Measurements from ENCODE around the gene DPP6.
"Not testable (repeated sequence)": the region's sequence is repeated elsewhere in the genome, so short reads cannot be mapped to it uniquely, and the experiment has no call there.

DPP6 gene

DNA sequence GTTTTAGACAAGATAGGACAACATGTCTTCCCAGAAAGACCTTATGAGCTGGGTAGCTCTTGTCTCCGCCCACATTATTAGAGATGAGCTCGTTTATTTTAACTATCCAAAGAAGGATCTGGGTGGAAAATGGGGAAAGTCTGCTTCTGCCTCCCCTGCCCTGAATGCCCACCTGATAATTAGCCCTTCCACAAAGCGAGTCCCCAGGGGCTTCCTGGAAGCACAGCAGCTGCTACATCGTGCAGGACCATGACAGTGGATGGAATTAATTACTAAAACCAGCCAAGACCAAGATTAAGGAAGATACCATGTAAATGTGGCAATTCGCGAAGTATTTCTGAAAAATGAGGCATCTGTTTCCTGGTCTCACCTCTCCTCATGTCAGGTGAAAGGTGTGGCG, 576.4 kb downstream of the DPP6 start:
- no peak for DNase-seq

DNA sequence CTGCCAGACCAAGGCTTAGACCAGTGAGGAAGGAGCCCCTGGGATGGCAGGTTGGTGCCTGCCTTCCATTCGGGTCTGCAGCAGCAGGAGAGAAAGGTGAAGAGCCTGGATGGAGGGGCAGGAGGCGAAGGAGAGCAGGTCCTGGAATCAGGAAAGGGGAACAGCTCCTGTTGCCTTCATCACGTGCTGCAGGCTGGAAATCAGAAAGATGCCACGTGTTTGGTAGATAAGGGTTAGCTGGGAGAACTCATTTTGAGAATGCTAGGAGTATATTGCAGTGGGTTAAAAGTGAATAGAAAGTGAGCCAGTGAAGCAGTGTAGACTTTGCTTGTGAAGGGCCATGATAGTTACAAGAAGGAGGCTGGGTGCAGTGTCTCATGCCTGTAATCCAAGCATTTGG, 579.0 kb downstream of the DPP6 start:
- DNase-seq: no peak

DNA sequence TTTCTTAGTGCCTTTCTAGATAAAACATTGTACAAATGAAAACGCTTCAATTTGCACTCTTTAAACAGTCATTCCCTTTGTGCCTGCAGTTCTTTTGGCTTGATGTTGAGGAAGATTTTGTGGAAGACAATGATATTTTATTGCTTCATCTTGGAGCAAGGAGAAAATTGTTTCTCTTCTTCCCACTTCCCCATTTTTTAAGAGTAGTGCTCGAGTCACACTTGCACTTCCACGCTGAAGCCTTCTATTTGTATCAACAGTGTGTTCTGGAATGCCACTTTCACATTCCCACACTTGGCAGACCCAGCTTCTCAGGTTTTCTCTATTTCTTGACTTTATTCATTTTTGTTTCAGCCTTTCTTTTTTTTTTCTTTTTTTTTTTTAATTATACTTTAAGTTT, 581.4 kb downstream of the DPP6 start:
- DNase-seq: no peak

DNA sequence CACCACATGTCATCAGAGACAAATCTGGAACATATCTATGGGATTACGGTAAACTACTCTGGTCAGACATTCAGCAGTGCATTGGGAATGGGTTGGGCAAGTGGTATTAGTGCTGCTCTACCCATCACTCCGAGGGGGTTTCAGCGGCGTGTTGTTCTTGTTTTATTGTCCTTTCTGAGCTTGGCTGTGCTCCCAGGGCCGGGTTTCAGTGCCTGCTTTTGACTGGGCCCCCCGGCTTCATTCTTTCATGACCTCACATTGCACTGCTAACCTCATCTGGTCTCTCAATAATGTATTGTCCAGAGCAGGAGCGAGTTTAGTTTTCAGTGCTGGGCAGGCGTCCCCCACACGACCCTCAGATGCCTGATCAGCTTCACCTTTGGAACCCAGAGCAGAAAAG, 586.1 kb downstream of the DPP6 start:
- DNase-seq: no peak

DNA sequence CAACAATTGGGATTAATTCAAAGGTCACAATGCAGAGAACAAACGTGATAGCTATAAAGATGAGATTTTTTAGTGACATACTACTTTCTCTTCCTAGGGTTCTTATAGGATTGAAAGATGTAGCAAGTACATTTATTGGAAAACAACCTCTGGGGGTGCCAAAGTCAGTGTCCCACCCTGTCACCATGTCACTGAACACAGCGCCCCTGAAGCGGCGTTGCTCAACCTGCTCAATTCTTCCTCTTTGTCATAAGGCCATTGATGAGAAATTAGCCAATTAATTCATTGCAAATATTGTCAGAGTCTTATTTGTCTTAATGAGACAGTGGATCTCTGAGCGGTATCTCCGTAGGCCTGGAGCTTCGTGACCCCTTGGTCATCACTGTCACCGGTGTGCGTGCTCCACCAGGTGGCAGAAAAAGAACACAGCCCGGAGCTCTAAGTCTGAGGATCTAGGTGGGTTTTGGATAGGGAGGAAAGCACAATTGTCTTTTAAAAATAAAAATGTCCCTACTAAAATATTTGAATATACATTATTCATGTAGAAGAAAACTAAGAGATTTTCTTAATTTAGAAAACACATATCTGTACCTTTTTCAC, 588.2 kb downstream of the DPP6 start:
- no peak for DNase-seq

DNA sequence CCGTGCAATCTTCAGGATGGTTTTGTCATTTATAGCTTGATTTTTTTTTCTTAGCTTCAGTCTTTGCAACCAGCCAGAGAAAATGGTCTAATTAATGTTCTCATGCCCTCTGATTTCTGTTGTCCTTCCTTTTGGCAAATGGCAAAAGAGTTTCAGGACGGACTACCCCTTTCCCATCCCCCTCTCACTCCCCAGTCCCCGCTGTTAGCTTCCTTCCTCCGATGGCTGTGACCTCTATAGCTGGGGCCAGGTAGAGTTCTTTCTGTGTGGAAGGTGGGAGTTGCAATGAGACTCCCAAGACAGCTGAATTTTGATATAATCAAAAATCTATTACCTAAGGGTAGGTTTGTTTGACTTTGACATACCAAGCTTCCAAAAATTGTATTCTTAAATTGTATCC, 588.7 kb downstream of the DPP6 start:
- no peak for DNase-seq

DNA sequence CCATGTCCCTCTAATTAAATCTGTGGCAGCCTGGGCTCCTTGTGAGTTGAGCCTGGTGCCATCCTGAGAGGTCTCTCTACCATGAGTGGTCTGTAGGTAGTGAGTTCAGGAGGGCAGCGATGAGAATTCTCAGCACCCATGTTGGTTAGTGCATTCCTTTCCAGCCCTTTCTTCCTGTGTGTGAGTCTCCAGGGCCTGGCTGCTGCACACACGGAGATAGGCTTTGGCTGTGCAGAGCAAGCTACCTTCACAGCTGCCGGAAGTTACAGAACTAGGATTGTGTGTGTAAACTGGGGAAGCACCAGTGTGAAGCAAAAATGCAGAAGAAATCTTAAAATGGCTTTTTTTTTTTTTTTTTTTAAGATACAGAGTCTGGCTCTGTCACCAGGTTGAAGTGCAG, 592.2 kb downstream of the DPP6 start:
- DNase-seq: no peak

DNA sequence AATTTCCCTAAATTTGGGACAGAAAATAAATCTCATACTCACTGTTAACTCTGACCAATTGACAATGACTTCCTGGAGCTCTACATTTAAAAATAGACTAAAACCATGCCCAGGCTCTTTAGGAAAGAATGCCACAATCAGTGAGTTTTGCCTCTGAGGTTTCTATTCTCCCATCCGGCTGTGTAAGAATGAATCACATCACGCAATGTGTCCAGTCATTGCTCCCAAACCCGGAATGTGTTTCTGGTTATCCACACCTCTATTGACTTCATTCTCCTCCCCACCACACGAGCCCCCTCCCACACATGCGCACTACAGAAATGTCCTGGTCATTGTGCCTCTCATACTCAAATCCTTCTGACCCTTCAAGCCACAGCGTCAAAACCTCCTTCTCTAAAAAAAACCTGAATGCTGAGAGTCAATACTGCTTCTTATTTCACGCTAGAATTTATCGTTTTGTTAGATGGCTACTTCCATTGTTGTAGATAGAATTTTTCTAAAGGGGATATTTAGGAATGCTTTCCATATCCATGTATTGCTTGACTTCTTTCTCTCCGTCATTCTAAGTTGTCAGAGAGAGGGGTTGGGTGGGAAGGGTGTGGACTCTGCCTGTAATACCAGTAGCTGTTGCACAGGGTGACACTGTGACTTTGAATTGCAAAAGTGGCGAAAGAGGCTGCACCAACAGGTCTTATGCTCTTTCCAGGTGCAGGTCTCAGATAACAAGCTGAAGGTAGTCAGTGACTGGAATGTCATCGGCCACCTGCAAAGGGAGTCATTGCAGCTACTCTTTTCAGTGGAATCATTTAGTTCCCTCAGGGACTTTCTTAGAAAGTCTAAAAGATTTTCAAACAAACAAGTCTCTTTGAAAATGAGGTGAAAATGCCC, 594.2 kb downstream of the DPP6 start:
- no peak for DNase-seq

DNA sequence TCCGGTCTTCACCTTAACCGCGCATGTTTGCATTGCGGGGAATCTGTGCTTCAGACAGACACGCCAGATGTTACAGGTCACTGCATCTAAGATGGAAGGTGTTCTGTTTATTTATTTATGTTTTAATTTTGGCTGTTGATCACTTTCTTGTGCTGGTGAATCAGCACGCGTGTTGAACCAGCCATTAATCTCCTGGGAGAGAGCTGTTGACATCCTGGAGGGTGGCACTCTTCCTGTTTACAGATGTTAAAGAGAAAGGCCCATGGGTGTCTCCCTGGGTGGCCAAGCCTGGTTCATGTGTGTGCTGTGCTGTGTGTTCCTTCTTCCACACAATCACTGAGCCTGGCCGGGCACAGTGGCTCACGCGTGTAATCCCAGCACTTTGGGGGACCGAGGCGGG, 595.4 kb downstream of the DPP6 start:
- DNase-seq: no peak

DNA sequence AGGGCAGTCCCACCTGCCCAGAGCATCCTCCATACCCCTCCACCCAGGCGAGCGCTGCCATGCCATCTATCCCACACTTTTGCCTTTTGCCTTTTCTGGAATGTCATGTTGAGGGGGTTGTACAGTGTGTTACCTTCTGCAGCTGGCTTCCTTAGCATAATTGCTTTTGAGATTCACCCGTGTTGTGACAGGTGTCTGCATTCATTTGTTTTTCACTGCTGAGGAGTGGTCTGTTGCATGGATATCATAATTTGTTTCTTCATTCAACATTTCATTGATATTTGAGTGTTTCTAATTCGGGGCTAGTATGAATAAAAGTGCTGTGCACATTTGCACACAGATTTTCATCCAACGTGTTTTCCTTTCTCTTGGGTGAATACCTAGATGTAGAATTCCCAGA, 596.8 kb downstream of the DPP6 start:
- DNase-seq: no peak

DNA sequence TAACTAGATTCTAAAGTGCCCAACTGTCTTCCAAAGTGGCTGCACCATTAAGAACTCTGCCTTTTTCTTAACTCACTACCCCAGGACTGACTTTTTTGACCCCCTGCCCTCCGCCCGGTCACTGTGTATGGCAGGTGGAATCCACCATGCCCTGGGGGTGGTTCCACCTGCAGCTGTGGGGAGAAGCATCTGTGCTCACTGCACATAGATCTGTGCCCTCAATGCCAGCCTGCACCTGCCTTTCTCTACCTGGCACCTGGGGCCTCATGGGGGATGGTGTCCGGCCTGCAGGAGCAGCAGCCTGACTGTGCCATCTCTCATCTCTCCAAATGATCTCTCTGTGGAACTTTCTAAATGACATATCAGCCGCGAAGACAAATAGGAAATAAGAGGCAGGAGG, 597.2 kb downstream of the DPP6 start:
- DNase-seq: no peak

DNA sequence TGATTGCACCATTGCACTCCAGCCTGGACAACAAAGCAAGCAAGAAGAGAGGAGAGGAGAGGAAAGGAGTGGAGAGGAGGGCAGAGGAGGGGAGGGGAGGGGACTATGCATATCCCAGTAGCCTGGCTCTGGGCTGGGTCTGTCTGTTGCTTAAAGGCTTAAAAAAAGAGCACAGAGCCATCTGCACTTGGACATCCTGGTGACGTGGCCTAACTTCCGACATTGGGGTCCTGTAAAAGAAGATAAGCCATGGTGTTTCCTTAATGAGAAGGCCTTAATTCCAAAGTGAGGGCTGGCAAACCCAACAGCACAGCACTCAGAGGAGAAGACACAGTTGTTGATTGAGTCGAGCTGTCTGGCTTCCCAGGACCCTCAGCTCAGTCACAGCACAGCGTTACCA, 598.1 kb downstream of the DPP6 start:
- DNase-seq: no peak

DNA sequence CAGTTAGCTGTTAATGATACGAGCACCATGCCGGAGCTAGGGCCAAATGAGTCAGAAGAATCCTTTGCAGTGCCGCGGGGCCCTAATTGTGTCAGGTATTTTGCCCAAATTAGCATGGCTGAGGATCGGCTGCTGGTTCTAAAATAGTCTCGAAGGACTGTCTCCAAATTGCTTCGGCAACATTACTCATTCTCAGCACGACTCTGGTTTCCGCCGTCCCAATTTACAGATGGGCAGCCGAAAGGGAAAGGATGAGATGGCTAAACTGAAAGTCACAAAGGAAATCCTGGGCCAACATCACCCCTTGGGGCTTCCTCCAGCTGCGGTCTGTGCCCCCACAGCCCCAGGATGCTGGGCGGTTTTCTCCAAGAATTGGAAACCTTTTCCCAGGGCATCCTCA, 599.3 kb downstream of the DPP6 start:
- no peak for DNase-seq

DNA sequence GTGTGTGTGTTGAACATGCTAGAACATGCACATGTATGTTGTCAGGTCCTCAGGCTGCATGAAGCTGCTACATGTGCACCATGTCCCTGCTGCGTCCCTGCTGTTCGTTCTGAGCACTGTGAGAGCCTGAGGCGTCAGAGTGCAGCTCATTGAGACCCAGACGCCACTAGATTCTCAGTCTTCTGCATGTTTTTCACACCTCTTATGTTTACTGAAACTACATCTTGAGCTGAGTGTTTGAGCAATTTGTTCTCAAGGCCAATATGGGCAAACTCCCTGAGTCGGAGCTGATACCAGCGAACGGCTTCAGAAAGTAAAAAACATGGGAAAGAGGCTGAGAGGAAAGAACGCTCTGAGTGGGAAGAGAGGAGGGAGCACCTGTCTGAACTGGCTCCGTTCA, 600.4 kb downstream of the DPP6 start:
- DNase-seq: no peak

DNA sequence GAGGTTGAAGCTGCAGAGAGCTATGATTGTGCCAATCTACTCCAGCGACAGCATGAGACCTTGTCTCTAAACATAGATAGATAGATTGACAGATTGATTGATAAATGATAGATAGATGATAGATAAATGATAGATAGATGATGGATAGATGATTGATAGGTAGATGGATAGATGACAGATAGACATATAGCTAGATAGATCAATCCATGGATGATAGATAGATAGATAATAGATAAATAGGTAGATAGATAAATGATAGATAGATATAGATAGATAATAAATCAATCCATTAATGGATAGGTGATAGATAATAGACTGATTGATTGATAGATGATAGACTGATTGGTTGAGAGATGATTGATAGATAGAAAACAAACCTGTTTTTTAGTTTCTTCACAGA, 601.1 kb downstream of the DPP6 start:
- DNase-seq: no peak

DNA sequence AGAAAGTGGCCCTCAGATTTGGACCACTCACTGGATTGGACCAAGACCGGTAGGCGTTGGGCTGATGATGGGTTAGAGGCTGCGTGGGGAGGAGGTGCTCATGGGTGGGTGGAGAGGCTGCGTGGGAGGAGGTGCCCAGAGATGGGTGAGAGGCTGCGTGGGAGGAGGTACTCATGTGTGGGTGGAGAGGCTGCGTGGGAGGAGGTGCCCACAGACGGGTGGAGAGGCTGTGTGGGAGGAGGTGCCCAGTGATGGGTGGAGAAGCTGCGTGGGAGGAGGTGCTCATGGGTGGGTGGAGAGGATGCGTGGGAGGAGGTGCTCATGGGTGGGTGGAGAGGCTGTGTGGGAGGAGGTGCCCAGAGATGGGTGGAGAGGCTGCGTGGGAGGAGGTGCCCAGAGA, 604.4 kb downstream of the DPP6 start:
- DNase-seq: no peak

DNA sequence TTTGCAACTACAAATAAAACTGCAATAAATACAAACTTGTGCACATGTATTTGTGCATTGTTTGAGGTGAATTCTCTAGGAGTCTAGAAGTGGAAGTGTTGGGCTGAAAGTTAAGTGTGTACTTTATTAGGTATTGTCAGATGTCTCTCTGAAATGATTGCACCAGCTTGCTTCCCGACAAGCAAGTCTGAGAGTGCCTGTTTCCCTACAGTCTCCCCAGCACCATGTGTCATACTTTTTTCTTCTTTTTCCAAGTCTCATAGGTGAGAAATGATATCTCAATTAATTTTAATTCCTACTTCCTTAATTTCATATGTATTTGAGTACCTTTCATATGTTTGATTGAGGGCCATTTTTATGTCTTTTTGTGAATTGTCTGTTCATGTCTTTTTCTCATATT, 614.6 kb downstream of the DPP6 start:
- no peak for DNase-seq

DNA sequence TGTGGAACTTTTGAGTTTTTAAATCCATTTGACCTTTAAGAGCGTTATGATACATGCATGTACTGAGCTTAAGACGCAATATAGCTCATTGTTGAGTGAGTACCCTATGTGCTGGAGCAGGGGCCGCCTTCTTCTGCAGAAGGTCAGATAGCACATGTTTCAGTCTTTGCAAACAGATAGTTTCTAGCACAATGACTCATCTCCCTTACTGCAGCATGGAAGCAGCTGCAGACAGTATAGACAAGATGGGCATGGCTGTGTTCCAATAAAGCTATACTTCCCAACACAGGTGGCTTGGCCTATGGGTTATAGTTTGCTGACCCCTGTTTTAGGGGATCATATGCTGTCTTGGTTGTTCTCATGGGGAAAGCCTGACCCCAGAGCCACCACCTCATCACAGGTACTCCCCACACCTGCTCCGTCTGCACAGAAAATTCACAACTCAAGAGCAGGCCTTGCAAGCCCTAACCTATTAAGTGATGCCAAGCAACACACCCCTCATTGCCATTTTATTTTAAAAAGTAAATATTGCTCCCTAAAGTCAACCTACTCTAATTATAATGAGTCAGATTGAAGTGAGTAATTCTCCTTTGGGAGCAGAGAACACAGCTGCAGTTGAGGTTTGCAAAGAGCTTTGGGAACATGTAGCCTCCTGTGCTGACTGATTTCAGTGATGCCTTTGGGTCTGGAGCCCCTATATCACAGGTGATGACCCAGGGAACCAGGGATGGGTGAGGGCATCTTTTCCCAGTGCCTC, 620.6 kb downstream of the DPP6 start:
- DNase-seq: no peak

DNA sequence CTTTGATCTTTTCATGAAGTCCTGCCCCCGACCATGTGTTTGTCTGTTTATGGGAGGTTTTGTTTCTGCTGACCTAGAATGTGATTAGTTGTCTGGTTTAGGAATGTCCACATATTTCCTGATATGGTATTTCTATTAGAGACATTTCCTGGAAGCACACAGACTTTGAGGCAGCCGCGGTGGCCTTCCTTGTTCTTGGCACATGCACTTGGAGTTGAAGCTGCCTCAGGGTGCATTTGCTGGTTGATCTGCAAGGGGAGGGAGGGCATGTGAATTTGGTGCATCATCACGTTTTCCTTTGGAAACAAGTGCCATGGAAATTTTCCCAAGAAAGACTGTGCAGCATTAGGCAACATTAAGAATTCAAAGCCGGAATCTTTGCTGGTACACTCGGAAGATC, 622.0 kb downstream of the DPP6 start:
- no peak for DNase-seq

DNA sequence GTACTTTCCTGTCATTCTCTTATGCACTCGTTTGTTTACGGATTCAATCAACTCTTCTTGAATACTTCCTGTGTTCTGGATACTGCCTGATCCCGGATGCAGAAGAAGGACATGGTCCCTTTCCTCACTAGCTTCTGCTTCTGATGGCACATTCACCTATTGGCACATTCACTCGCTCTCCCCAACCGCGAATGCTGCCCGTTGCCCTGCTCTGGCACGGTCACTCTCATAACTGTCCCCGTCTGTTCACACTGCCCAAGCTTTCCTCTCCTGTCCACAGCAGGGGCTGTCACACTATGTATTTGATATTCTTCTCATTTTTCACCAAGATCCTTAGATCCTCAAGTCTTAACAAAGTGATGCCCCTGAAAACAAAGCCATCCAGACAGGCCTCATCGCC, 623.4 kb downstream of the DPP6 start:
- no peak for DNase-seq

DNA sequence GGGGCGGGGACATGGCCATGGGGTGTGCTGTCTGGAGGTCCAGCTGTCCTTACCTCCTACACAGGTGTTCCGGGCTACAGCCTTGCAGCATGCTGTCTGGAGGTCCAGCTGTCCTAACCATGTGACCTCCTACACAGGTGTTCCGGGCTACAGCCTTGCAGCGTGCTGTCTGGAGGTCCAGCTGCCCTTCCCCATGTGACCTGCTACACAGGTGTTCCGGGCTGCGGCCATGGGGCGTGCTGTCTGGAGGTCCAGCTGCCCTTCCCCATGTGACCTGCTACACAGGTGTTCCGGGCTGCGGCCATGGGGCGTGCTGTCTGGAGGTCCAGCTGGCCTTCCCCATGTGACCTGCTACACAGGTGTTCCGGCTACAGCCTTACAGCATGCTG, 623.8 kb downstream of the DPP6 start:
- not testable (repeated sequence) for DNase-seq

DNA sequence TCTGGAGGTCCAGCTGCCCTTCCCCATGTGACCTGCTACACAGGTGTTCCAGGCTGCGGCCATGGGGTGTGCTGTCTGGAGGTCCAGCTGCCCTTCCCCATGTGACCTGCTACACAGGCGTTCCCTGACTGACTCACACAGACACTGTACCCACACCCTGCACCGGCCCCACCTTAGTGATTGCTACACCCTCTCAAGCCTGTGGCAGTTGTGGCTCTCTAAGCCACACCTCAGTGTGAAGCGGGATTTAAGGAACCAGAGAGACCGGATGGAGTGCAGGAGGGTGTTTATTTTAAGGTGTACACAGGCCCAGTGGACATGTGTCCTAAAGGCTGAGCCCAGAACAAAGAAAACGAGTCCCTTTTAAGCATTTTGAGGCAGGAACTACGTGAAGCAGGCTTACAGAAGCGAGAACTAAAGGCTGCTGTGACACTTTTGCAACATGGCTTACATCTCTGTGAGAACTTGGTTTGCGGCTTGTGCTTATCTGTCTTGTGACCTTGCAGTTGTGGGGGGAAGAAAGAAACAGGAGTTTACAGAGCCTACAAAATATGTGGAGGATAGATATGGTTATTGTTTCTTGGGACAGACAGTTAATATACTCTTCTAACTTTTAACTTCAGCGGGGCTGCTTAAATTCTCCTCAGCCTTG, 624.4 kb downstream of the DPP6 start:
- no peak for DNase-seq

DNA sequence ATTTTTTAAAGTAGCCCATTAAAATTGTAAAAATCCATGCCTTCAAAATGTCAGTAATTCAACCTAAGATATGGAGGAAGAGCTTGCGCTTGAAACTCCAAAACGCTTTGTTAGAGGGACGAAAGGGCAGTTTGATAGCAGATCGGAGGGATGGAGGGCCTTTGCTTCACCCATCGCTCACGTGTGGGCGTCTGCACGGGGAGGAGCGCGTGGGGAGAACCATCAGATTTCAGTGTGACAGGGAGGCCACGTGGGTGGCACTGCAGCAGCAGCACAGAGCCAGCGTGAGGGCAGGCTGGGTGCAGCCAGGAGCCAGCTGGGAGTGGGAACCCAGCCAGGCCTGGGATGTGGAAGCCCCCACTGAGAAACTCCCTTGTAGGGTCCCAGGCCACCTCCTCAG, 625.3 kb downstream of the DPP6 start:
- DNase-seq: no peak

Data from GOT3 (cell line).